Neural cell (in vitro differentiated cells): ENCODE measurements around the gene FNDC1. TPM values are rescaled to one million over a fixed set of nuclear protein-coding genes. Genes with fewer than 3 reads are reported as not detected.

ENCODE experiments used
- H2AFZ ChIP-seq: fragments of 200-600, 300-800 bp; sonication (generic), shearing (Covaris generic); 2 replicates; pipeline ENCODE4 v1.6.0; 2014; ENCODE audit warnings: low read depth, mild to moderate bottlenecking, antibody characterized with exemption, low read length, moderate library complexity
- H3F3A ChIP-seq: fragments of 200-600 bp; shearing (Covaris generic); 2 replicates; pipeline ENCODE4 v1.6.1; 2016; ENCODE audit warnings: mild to moderate bottlenecking, moderate library complexity, mixed read lengths, antibody characterized with exemption, low read length; ENCODE audit not compliant: insufficient read depth, poor library complexity, severe bottlenecking
- H3K27ac ChIP-seq: fragments of 200-600, 300-800 bp; sonication (generic), shearing (Covaris generic); 2 replicates; pipeline ENCODE4 v1.5.1; 2014; ENCODE audit warnings: mild to moderate bottlenecking, low read length, moderate library complexity
- H3K27me3 ChIP-seq: fragments of 300-800, 200-600 bp; sonication (generic), shearing (Covaris generic); 2 replicates; pipeline ENCODE4 v1.6.0; 2014; ENCODE audit warnings: mild to moderate bottlenecking, low read depth, low read length, moderate library complexity; ENCODE audit not compliant: insufficient read depth
- H3K36me3 ChIP-seq: fragments of 300-800, 200-600 bp; sonication (generic), shearing (Covaris generic); 2 replicates; pipeline ENCODE4 v1.5.1; 2014; ENCODE audit warnings: mild to moderate bottlenecking, antibody characterized with exemption, low read length, moderate library complexity; ENCODE audit not compliant: insufficient read depth
- H3K4me2 ChIP-seq: fragments of 300-800, 200-600 bp; sonication (generic), shearing (Covaris generic); 2 replicates; pipeline ENCODE4 v1.6.0; 2014; ENCODE audit warnings: mild to moderate bottlenecking, low read length
- H3K4me3 ChIP-seq: fragments of 300-800, 200-600 bp; sonication (generic), shearing (Covaris generic); 2 replicates; pipeline ENCODE4 v1.5.1; 2014; ENCODE audit warnings: mild to moderate bottlenecking, low read length, moderate library complexity
- H3K79me2 ChIP-seq: fragments of 200-600 bp; shearing (Covaris generic); replicated peaks from 2 replicates; pipeline ENCODE4 v1.6.0; 2014; ENCODE audit warnings: mild to moderate bottlenecking, low read length, moderate library complexity; ENCODE audit not compliant: insufficient read depth
- H3K9ac ChIP-seq: fragments of 300-800, 200-600 bp; sonication (generic), shearing (Covaris generic); 2 replicates; pipeline ENCODE4 v1.6.1; 2016; ENCODE audit warnings: mild to moderate bottlenecking, low read length, mixed read lengths
- H3K9me2 ChIP-seq: fragments of 200-600 bp; shearing (Covaris generic); 2 replicates; pipeline ENCODE4 v1.6.1; 2016; ENCODE audit warnings: mild to moderate bottlenecking, low read length, mixed read lengths; ENCODE audit not compliant: insufficient read depth
- H3K9me3 ChIP-seq: fragments of 200-600, 300-800 bp; sonication (generic), shearing (Covaris generic); 2 replicates; pipeline ENCODE4 v1.6.1; 2016; ENCODE audit warnings: mild to moderate bottlenecking, mixed run types, low read length, moderate library complexity, mixed read lengths
- H4K20me1 ChIP-seq: fragments of 200-600 bp; shearing (Covaris generic); 2 replicates; pipeline ENCODE4 v1.6.1; 2016; ENCODE audit warnings: mild to moderate bottlenecking, mixed run types; ENCODE audit not compliant: insufficient read depth
- CTCF ChIP-seq: fragments of 450-650 bp; IDR thresholded peaks from 2 replicates; pipeline ENCODE4 v1.5.1; 2014; ENCODE audit warnings: antibody characterized with exemption, mild to moderate bottlenecking, moderate library complexity; ENCODE audit not compliant: poor library complexity, severe bottlenecking
- EP300 ChIP-seq: fragments of 450-650 bp; conservative IDR thresholded peaks from 2 replicates; pipeline ENCODE4 v1.6.1; 2014; ENCODE audit warnings: antibody characterized with exemption, mild to moderate bottlenecking, moderate library complexity; ENCODE audit not compliant: poor library complexity, severe bottlenecking
- EZH2 ChIP-seq: fragments of 200-600, 300-800 bp; shearing (Covaris generic), sonication (generic); IDR thresholded peaks from 2 replicates; pipeline ENCODE4 v1.6.1; 2014; ENCODE audit warnings: antibody characterized with exemption, low read length, borderline replicate concordance, mild to moderate bottlenecking; ENCODE audit not compliant: insufficient read depth, poor library complexity, severe bottlenecking
- MXI1 ChIP-seq: fragments of 450-650 bp; conservative IDR thresholded peaks from 2 replicates; pipeline ENCODE4 v1.6.1; 2014; ENCODE audit warnings: antibody characterized with exemption, mild to moderate bottlenecking; ENCODE audit not compliant: poor library complexity, severe bottlenecking
- POLR2AphosphoS5 ChIP-seq: IDR thresholded peaks from 2 replicates; pipeline ENCODE4 v1.6.1; 2012
- RAD21 ChIP-seq: fragments of 450-650 bp; conservative IDR thresholded peaks from 2 replicates; pipeline ENCODE4 v1.6.1; 2014; ENCODE audit warnings: antibody characterized with exemption, mild to moderate bottlenecking, moderate library complexity
- REST ChIP-seq: IDR thresholded peaks from 2 replicates; pipeline ENCODE4 v1.6.1; 2012; ENCODE audit warnings: borderline replicate concordance
- SMC3 ChIP-seq: fragments of 450-650 bp; conservative IDR thresholded peaks from 2 replicates; pipeline ENCODE4 v1.6.1; 2014; ENCODE audit warnings: antibody characterized with exemption, mild to moderate bottlenecking, moderate library complexity; ENCODE audit not compliant: poor library complexity
- TAF1 ChIP-seq: IDR thresholded peaks from 2 replicates; pipeline ENCODE4 v1.6.1; 2012; ENCODE audit warnings: low read depth
- polyA plus RNA-seq: library from polyadenylated mRNA; depleted of rRNA; stranded (reverse); fragments of >200 nt; gene quantifications from 2 replicates; pipeline ENCODE4 v1.2.3, GENCODE V29; 2014

Gene FNDC1
- polyA plus RNA-seq, 1 donor from 2014 or later, result not detected

- Histone ChIP-seq H3K27me3 (no peaks in the 10 kb centered on the region), H3K9ac (no peak overlapping the region), H3K9me3 (no peaks in the 10 kb centered on the region), H3K79me2 (no peaks in the 10 kb centered on the region), H3F3A (no peaks in the 10 kb centered on the region), H2AFZ (no peak overlapping the region), H3K36me3 (no peaks in the 10 kb centered on the region), H3K27ac (no peak overlapping the region), H4K20me1 (no peaks in the 10 kb centered on the region), H3K4me2 (no peak overlapping the region), H3K4me3 (no peak overlapping the region), H3K9me2 (no peaks in the 10 kb centered on the region)
- TF ChIP-seq EZH2 (no peak), SMC3 (no peak), EP300 (no peak), CTCF (no peak), RAD21 (no peak), POLR2AphosphoS5 (no peak), TAF1 (no peak), MXI1 (no peak), REST (no peak)
These were observed 86.9 kb downstream of the FNDC1 start for GRCh38 chr6:159256128-159256527.

GRCh38 chr6:159257846-159258245 is 88.6 kb downstream of the FNDC1 start:
- no peak for TF ChIP-seq RAD21
- no peak for TF ChIP-seq CTCF
- TF ChIP-seq SMC3, result no peak
- TF ChIP-seq REST, result no peak
- TF ChIP-seq EP300, result no peak
- no peak for TF ChIP-seq EZH2
- no peak for TF ChIP-seq MXI1
- H3K9me2 ChIP-seq, result no peaks in the 10 kb centered on the region
- no peak overlapping the region for H3K9ac ChIP-seq
- no peaks in the 10 kb centered on the region for H3K9me3 ChIP-seq
- H3K4me2 ChIP-seq, result no peak overlapping the region
- H3K36me3 ChIP-seq, result no peaks in the 10 kb centered on the region
- no peaks in the 10 kb centered on the region for H3K27me3 ChIP-seq
- no peaks in the 10 kb centered on the region for H4K20me1 ChIP-seq
- no peak overlapping the region for H2AFZ ChIP-seq
- no peaks in the 10 kb centered on the region for H3F3A ChIP-seq
- H3K27ac ChIP-seq, result no peak overlapping the region
- H3K4me3 ChIP-seq, result no peak overlapping the region
- H3K79me2 ChIP-seq, result no peaks in the 10 kb centered on the region
